GM18517 (cell line): ENCODE measurements around the gene ATG5.

Experiments
- ATAC-seq: cut with Tn5 transposase; IDR thresholded peaks from one replicate; pipeline ENCODE4 v1.9.1; 2021; ENCODE audit warnings: mild to moderate bottlenecking, moderate library complexity; ENCODE audit not compliant: unreplicated experiment

The ATG5 gene

GRCh38 chr6:106184629-106185028, 140.9 kb downstream of the ATG5 start:
- no peak for ATAC-seq

GRCh38 chr6:106183430-106183829, 142.1 kb downstream of the ATG5 start:
- no peak for ATAC-seq

- ATAC-seq: peak; percentile 93
Observed at GRCh38 chr6:106182455-106182854, 143.1 kb downstream of the ATG5 start.

GRCh38 chr6:106181664-106182418, 143.7 kb downstream of the ATG5 start:
- ATAC-seq: peak; percentile 36

- no peak for ATAC-seq
Observed at GRCh38 chr6:106180208-106180607, 145.4 kb downstream of the ATG5 start.

- no peak for ATAC-seq
Observed at GRCh38 chr6:106178900-106179299, 146.7 kb downstream of the ATG5 start.

- ATAC-seq: no peak
Observed at GRCh38 chr6:106177786-106178185, 147.8 kb downstream of the ATG5 start.

GRCh38 chr6:106173124-106173879, 152.3 kb downstream of the ATG5 start:
- no peak for ATAC-seq

GRCh38 chr6:106170030-106170791, 155.3 kb downstream of the ATG5 start:
- ATAC-seq: no peak

- ATAC-seq: no peak
Observed at GRCh38 chr6:106169517-106169916, 156.0 kb downstream of the ATG5 start.

GRCh38 chr6:106168097-106168888, 157.3 kb downstream of the ATG5 start:
- no peak for ATAC-seq

GRCh38 chr6:106167096-106167814, 158.3 kb downstream of the ATG5 start:
- peak; percentile 60 for ATAC-seq

- no peak for ATAC-seq
Observed at GRCh38 chr6:106165885-106166485, 159.6 kb downstream of the ATG5 start.

GRCh38 chr6:106163966-106164877, 161.3 kb downstream of the ATG5 start:
- peak; percentile 31 for ATAC-seq

GRCh38 chr6:106163446-106163965, 162.1 kb downstream of the ATG5 start:
- peak; percentile 32 for ATAC-seq

GRCh38 chr6:106162921-106163320, 162.6 kb downstream of the ATG5 start:
- no peak for ATAC-seq

- ATAC-seq: no peak
Observed at GRCh38 chr6:106161893-106162292, 163.7 kb downstream of the ATG5 start.

GRCh38 chr6:106161311-106161874, 164.2 kb downstream of the ATG5 start:
- ATAC-seq: no peak
